ENCODE data around the gene SERPINB7.

DNA sequence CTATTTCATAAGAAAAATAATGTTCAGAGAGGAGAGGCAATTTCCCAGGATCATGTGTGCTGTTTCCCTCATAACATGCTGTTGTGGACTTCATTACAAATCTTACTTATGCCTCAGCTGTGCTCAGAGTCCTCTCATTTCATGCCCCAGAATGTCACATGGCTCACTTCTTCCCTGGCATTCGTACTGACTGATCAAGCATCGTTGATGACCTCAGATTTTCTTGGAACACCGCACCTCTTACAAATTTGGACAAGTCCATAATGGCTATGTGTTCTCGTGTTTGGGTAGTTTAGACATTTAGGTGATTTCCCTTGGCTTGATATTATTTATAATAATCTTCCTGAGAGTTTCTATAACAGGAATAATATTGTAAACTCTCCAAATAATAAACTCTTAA, 32.9 kb downstream of the SERPINB7 start:
- TF ChIP-seq, protein P1, sequence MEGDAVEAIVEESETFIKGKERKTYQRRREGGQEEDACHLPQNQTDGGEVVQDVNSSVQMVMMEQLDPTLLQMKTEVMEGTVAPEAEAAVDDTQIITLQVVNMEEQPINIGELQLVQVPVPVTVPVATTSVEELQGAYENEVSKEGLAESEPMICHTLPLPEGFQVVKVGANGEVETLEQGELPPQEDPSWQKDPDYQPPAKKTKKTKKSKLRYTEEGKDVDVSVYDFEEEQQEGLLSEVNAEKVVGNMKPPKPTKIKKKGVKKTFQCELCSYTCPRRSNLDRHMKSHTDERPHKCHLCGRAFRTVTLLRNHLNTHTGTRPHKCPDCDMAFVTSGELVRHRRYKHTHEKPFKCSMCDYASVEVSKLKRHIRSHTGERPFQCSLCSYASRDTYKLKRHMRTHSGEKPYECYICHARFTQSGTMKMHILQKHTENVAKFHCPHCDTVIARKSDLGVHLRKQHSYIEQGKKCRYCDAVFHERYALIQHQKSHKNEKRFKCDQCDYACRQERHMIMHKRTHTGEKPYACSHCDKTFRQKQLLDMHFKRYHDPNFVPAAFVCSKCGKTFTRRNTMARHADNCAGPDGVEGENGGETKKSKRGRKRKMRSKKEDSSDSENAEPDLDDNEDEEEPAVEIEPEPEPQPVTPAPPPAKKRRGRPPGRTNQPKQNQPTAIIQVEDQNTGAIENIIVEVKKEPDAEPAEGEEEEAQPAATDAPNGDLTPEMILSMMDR (conservative IDR thresholded peaks at IDR 0.05; ENCODE audit: low read depth in 2 of 2), result no peak
- TF ChIP-seq POLR2AphosphoS5 (IDR thresholded peaks at IDR 0.05; ENCODE audit: low read depth) (no peak), EZH2 (IDR thresholded peaks at IDR 0.05; ENCODE audit: low read depth, unreplicated experiment) (no peak), EZH2phosphoT487 (IDR thresholded peaks at IDR 0.05; ENCODE audit: unreplicated experiment) (no peak)
